NCI-H187 treated with DMSO at 0.1 percent for 48 hours (cell line): ENCODE data around the gene NDNF.

Experiments
- DNase-seq: peaks from one replicate; lab custom pipeline; 2025; lab: John Stamatoyannopoulos, UW

Gene NDNF

GRCh38 chr4:121072224-121073003 lies at the start of gene NDNF:
Gene NDNF, minus strand, starts transcription at chr4:121072535. Its CDS starts 26,698 bp downstream, at chr4:121045837.
- DNase-seq: no peak

GRCh38 chr4:121119715-121120114 lies 47.4 kb upstream of the NDNF start:
- no peak for DNase-seq

GRCh38 chr4:121118344-121118743 lies 46.0 kb upstream of the NDNF start:
- no peak for DNase-seq

GRCh38 chr4:121114756-121115155 lies 42.4 kb upstream of the NDNF start:
- DNase-seq: no peak

GRCh38 chr4:121112530-121112929 lies 40.2 kb upstream of the NDNF start:
- DNase-seq: no peak

GRCh38 chr4:121108557-121108956 lies 36.2 kb upstream of the NDNF start:
- DNase-seq: no peak

- no peak for DNase-seq
These were observed 35.2 kb upstream of the NDNF start for GRCh38 chr4:121107507-121107906.

- no peak for DNase-seq
These were observed 27.9 kb upstream of the NDNF start for GRCh38 chr4:121100093-121100775.

GRCh38 chr4:121098266-121098665 lies 25.9 kb upstream of the NDNF start:
- DNase-seq: no peak

- DNase-seq: no peak
These were observed 24.3 kb upstream of the NDNF start for GRCh38 chr4:121096629-121097028.

- DNase-seq: no peak
These were observed 23.9 kb upstream of the NDNF start for GRCh38 chr4:121096191-121096590.

- no peak for DNase-seq
These were observed 22.1 kb upstream of the NDNF start for GRCh38 chr4:121094297-121094966.

GRCh38 chr4:121093261-121093660 lies 20.9 kb upstream of the NDNF start:
- DNase-seq: no peak

GRCh38 chr4:121091941-121092340 lies 19.6 kb upstream of the NDNF start:
- no peak for DNase-seq

- no peak for DNase-seq
These were observed 16.5 kb upstream of the NDNF start for GRCh38 chr4:121088867-121089266.

GRCh38 chr4:121079376-121079775 lies 7.0 kb upstream of the NDNF start:
- DNase-seq: no peak

- no peak for DNase-seq
These were observed 5.2 kb upstream of the NDNF start for GRCh38 chr4:121077496-121077895.

- no peak for DNase-seq
These were observed 4.1 kb upstream of the NDNF start for GRCh38 chr4:121076416-121076815.

GRCh38 chr4:121073672-121074381 lies 1.5 kb upstream of the NDNF start:
- no peak for DNase-seq

GRCh38 chr4:121073004-121073435 lies 685 bp upstream of the NDNF start:
- DNase-seq: no peak

GRCh38 chr4:121071640-121072223 lies 603 bp downstream of the NDNF start:
- DNase-seq: no peak
